GM19240 (cell line): ENCODE results near the gene SRRM5.
"Not testable (repeated sequence)": the region's sequence is repeated elsewhere in the genome, so short reads cannot be mapped to it uniquely, and the experiment has no call there.

Experiments used
- DNase-seq: peaks from one replicate; pipeline ENCODE4 v3.0.0; 2011; ENCODE audit warnings: low spot score; ENCODE audit not compliant: insufficient read length

SRRM5 gene

DNA sequence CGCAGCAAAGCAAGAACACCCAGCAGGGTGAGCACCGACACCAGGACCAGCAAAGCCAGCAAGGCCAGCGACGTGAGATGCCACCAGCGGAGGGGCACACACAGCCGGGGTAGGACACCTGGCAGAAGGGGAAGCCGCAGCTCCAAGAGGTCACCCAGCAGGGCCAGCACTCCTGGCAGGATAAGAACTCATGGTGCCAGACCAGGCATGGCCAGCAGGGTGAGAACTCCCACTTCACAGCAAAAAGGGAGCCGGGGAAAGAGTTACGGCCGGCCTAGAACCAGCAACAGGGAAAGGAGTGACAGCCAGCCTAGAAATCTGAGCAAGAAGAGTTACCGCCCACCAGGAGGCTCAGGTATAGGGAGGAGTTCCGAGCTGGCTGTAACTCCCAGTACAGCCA, 486 bp downstream of the SRRM5 start:
- DNase-seq: no peak

GRCh38 chr19:43616306-43616705, 4.4 kb downstream of the SRRM5 start:
- no peak for DNase-seq

DNA sequence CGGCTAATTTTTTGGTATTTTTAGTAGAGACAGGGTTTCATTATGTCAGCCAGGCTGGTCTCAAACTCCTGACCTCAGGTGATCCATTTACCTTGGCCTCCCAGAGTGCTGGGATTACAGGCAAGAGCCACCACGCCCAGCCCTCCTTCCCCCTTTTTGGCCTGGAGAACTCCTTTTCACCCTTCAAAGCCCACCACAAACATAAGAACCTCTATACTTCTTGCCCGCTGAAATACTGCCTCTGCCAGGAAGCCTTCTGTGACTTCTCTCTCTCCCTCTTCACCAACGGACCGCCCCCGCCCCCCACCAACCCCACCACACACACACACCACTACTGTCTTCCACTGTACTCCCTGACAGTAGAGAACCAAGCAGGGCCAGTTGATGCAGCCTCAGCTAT, 5.1 kb downstream of the SRRM5 start:
- no peak for DNase-seq

DNA sequence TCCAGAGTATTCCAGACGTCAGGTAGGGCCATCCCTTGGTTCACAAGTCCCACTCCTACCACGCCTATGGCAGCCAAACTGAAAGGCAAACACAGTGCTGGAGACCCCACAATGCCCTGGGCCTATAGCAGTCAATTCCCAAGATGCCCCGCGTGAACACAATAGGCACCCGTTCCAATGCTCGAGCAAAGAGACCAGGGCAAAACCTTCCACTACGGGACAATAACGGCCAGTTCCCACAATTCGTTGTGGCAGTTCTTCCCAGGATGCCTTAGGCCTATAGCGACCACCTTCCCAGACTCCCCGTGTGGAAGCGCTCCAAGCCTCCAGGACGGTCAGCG, 7.0 kb downstream of the SRRM5 start:
- DNase-seq: peak; percentile 59

GRCh38 chr19:43619262-43620060, 7.6 kb downstream of the SRRM5 start, which contains the start of gene ZNF428:
Gene ZNF428 (minus strand): TSS chr19:43619629. CDS start chr19:43614304, 5,325 bp downstream.
- DNase-seq: peak; percentile 91

DNA sequence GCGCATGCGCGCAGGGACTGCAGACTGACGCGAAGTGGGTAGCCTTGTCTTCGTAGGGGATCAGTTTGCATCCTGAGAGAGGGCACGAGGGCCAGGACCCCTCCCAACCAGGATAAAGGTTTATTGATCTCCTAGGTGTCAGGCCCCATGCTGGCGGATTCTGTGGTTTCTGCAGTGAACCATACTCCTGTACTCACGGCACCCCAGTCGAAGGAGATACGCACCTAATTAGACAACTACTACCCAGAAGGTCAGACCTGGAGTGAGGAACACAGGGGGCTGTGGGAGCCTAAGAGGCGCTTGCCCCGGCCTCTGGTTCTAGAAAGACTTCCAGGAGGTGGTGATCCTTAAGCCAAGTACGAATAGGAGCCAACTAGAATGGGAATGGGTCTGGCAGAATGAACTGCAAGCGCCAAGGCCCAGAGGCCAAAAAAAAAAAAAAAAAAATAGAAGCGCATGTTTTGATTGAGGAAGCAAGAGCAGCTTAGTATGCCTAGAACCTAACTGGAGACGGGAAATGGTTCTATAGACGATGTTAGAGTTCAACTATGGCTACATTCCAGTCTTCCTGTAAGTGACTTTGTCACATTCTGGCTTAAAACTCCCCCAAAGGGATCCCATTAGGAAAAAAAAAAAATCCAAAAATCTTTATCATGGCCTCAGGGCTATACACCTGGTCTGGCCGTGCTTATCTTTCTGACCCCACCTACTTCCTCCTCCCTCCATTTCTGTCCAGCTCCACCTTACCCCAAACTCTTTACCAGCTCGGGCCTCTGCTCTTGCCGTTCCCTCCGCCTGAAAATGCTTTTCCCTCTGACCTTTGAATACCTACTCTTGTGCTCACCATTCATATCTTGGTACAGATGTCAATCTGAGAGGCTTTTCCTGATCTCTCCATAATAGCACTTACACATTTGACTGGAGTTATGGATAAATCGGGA, 8.4 kb downstream of the SRRM5 start:
- no peak for DNase-seq

DNA sequence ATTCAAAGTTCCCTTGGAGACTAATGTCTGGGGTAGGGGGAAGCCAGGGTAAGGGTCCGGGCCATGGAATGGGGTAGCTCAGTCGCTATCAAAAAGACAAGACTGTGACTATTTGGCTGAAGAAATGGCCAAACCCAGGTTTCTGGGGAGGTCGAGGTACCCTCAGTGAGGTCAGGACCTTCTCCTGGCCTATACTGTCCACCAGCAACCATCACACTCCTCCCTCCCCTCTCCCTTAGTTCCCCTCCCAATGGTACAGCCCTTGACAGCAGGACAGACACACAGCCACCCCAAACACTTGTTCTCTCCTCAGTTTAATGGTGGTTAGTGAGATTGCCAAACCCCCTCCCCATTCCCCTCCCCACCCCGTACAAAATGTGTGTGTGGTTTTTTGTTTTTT, 10.2 kb downstream of the SRRM5 start:
- DNase-seq: no peak

DNA sequence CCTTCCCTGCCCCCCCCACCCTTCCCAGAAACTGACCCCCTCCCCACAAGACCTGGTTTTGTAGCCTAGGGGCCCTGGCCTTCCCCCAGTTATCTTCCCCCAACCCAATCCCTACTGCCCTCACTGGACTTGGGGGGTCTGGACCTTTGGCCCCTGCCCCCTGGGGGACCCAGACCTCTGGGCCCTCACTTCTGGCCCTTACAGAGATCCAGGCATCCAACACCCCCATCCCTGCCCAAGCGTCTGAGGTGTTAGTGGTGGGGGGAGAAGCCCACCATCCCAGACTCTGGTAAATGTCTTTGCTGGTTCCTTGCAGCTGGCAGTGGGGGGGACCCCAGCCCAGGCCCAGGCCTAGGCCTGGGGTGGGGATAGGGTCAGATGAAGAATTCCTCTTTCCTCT, 11.1 kb downstream of the SRRM5 start:
- no peak for DNase-seq

DNA sequence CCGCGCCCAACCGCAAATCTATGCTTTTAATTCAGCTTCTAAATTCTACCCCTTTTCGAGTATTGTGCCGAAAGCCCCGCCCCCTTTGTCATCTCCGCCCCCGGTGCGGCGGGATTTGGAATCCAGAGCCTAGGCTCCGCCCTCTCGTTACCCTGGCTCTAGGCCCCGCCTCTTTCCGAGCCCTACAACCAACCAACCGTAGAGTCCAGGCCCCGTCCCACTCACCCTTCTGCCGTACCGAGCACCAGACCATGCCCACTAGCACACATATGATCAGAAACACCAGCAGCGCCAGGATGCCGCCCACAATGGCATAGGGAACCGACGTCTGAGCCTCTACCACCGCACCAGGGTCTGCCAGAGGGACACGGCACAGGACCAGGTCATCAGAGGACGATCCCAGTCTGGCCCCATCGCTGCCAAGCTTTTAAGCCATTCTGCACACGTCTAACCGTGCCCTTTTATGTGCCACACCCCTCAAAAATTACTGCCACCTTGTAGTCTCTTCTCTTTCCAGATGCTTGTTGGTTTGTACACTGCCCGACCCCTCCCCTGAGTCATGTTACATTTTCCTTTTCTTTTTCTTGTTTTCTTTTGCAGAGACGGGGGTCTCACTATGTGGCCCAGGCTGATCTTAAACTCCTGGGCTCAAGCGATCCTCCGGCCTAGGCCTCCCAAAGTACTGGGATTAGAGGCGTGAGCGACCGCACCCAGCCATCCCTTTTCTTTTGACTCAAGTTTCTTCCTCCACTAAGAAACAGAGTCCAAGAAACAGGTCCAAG, 12.2 kb downstream of the SRRM5 start:
- no peak for DNase-seq

DNA sequence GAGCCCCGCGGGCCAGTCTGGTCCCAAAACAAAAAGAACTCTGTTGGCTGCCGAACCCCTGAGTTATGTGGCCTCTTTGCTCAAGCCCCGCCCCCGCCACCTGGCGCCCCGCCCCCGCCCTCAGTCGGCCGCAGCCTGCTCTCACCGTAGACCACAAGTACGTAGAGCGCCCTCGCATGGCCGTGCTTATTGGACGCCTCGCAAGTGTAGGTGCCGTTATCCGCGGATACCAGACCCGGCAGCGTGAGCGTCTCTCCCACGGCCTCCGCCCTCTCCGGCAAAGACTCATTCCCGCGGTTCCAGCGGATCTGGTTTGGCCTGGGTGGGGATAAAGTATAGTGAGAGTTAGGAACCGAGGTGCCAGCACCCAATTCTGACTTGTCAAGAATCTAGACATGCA, 13.0 kb downstream of the SRRM5 start:
- no peak for DNase-seq

GRCh38 chr19:43625918-43626579, 14.2 kb downstream of the SRRM5 start:
- DNase-seq: no peak

GRCh38 chr19:43626838-43627237, 14.9 kb downstream of the SRRM5 start:
- no peak for DNase-seq

DNA sequence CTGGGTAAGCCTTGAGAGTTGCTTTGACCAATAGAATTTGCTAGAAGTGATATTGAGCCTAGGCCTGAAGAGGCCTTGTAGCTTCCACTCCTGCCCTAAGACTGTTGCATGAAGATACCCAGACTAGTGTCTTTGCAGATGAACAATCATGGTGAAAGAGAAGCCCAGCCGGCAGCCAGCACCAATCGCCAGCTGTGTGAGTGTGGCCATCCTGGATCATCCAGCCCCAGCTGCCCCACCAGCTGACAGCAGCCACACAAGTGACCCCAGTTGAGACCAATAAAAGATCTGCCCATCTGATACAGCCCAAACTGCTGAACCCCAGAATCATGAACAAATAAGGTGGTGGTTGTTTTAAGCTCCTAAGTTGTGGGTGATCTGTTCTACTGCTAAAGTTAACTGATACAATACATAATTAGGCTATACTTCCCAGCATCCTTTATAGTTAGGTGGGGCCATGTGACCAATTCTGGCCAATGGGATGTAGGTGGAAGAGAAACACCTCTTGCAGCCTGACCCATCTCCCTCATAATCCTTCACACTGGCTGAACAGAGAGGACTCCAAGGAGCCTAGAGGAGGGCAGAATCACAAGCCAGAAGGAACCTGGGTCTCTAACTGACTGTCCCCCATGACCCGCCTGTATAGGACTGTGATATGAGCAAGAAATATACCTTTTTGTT, 16.9 kb downstream of the SRRM5 start:
- no peak for DNase-seq

GRCh38 chr19:43631491-43631890, 19.6 kb downstream of the SRRM5 start:
- no peak for DNase-seq

GRCh38 chr19:43633520-43633919, 21.6 kb downstream of the SRRM5 start:
- no peak for DNase-seq

GRCh38 chr19:43634068-43634467, 22.2 kb downstream of the SRRM5 start:
- no peak for DNase-seq

GRCh38 chr19:43634506-43634871, 22.6 kb downstream of the SRRM5 start:
- no peak for DNase-seq

DNA sequence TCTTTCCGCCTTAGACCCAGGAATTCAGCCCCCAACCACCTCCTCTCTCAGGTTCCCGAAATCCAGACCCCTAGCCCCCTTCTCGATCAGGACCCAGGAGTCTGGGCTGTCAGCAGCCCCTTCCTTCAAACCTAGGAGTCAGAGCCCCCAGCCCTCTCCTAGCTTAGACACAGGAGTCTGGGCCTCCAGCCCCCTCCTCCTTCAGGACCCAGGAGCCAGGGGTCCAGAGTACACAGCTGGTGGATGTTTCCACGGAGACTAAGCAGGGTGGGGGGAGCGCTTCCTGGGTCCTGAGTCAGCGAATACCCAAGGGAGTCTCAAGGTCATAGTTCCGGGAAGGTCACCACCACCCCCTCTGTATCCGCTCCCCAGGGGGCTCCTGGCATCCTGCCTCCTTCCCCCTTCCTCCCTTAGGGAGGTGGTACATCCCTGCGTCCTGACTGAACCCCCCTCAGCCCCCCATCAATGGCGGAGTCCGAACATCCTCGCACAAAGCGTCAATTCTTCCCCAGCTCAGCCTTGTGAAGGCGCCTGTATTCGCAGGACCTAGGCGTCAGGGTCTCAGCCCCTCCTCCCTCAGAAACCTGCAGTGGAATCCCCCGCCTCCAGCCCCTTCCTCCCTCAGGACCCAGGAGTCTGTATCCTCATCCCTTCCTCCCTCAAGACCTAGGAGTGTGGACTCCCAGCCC, 23.1 kb downstream of the SRRM5 start:
- DNase-seq: no peak

GRCh38 chr19:43635561-43635940, 23.7 kb downstream of the SRRM5 start:
- not testable (repeated sequence) for DNase-seq

GRCh38 chr19:43636121-43636683, 24.3 kb downstream of the SRRM5 start:
- DNase-seq: no peak
